ENCODE measurements around the gene TEX12.

DNA sequence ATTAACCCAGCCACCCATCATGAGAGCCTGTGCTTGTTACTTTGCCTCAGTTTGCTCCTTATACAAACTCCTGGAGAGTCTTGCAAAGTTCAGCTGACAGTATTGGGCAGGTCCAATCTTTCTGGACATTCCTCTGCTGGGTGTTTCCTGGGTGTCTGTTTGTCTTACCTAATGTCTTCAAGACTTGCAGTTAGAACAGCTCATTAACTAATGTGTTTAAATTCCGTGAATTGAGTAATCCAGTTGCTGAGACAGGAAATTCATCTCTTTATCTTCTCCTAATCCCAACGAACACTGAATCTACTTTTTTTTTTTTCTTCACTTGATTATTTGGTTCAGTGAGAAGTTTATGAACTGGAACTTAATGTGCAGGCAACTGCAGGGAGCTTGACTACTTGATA is 28.8 kb downstream of the TEX12 start:
- TF ChIP-seq, protein P1, sequence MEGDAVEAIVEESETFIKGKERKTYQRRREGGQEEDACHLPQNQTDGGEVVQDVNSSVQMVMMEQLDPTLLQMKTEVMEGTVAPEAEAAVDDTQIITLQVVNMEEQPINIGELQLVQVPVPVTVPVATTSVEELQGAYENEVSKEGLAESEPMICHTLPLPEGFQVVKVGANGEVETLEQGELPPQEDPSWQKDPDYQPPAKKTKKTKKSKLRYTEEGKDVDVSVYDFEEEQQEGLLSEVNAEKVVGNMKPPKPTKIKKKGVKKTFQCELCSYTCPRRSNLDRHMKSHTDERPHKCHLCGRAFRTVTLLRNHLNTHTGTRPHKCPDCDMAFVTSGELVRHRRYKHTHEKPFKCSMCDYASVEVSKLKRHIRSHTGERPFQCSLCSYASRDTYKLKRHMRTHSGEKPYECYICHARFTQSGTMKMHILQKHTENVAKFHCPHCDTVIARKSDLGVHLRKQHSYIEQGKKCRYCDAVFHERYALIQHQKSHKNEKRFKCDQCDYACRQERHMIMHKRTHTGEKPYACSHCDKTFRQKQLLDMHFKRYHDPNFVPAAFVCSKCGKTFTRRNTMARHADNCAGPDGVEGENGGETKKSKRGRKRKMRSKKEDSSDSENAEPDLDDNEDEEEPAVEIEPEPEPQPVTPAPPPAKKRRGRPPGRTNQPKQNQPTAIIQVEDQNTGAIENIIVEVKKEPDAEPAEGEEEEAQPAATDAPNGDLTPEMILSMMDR (IDR thresholded peaks at IDR 0.05; ENCODE audit: low read depth, low read length, poor library complexity, severe bottlenecking): no peak
- TF ChIP-seq EZH2phosphoT487 (IDR thresholded peaks at IDR 0.05; ENCODE audit: borderline replicate concordance, low read length): no peak

All from DOHH2 (cell line).